ENCODE results near the gene DHDH.
"Not testable (repeated sequence)": the region's sequence is repeated elsewhere in the genome, so short reads cannot be mapped to it uniquely, and the experiment has no call there.

The DHDH gene

DNA sequence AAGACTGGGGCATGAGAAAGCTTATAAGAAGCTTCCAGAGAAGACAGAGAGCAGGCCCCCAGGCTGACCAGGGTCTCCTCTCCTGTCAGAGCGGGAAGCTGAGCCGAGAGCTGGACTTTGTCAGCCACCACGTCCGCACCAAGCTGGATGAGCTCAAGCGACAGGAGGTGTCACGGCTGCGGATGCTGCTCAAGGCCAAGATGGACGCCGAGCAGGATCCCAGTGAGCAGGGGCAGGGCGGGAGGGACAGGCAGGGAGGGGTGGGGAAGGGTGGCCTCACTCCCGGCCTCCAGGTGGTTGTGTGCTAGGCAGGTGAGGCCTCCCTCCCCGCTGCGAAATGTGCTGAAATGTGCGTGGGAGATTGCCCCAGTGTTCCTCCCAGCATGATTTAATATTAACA is 27.8 kb upstream of the DHDH start:
- no peak overlapping the region for H3K4me3 Mint-ChIP-seq
- no peak for DNase-seq (ENCODE audit: low spot score)
- H3K27ac Mint-ChIP-seq = no peak overlapping the region
- no peaks in the 10 kb centered on the region for H3K27me3 Mint-ChIP-seq (ENCODE audit: low read depth)
- H3K4me1 Mint-ChIP-seq (ENCODE audit: low read depth) = peaks cover 13% of the 10 kb centered on the region
- peaks cover 58% of the 10 kb centered on the region for H3K36me3 Mint-ChIP-seq (ENCODE audit: low read depth)
- no peaks in the 10 kb centered on the region for H3K9me3 Mint-ChIP-seq

GRCh38 chr19:48906324-48906723 is 27.2 kb upstream of the DHDH start:
- H3K4me1 Mint-ChIP-seq (ENCODE audit: low read depth) = peaks cover 8% of the 10 kb centered on the region
- no peaks in the 10 kb centered on the region for H3K9me3 Mint-ChIP-seq
- H3K27me3 Mint-ChIP-seq (ENCODE audit: low read depth) = no peaks in the 10 kb centered on the region
- H3K36me3 Mint-ChIP-seq (ENCODE audit: low read depth) = peaks cover 58% of the 10 kb centered on the region
- no peak overlapping the region for H3K27ac Mint-ChIP-seq
- H3K4me3 Mint-ChIP-seq = no peak overlapping the region
- DNase-seq (ENCODE audit: low spot score) = no peak

DNA sequence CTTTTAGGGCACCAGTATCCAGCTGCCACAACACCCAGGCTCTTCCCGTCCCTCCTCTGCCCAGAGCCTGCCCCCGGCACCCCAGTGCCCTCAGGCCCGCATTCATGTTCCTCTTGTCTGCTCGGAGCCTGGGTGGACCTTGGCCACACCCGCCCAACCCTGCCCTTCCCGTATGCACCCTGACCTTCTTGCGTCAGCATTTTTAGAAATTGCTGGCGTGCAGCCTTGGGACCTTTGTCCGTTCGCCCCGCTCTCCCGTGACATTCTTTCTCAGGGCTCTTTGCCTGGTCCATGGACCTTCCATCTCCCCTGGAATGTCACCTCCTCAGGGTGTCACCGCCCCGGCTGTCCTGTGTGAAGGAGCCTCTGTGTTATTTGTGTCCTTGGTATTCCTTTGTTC is 25.8 kb upstream of the DHDH start:
- Mint-ChIP-seq H3K4me3 (no peak overlapping the region), H3K27me3 (ENCODE audit: low read depth) (no peaks in the 10 kb centered on the region), H3K9me3 (no peaks in the 10 kb centered on the region), H3K36me3 (ENCODE audit: low read depth) (peaks cover 58% of the 10 kb centered on the region), H3K4me1 (ENCODE audit: low read depth) (peaks cover under 1% of the 10 kb centered on the region), H3K27ac (no peak overlapping the region)
- DNase-seq (ENCODE audit: low spot score) = no peak

DNA sequence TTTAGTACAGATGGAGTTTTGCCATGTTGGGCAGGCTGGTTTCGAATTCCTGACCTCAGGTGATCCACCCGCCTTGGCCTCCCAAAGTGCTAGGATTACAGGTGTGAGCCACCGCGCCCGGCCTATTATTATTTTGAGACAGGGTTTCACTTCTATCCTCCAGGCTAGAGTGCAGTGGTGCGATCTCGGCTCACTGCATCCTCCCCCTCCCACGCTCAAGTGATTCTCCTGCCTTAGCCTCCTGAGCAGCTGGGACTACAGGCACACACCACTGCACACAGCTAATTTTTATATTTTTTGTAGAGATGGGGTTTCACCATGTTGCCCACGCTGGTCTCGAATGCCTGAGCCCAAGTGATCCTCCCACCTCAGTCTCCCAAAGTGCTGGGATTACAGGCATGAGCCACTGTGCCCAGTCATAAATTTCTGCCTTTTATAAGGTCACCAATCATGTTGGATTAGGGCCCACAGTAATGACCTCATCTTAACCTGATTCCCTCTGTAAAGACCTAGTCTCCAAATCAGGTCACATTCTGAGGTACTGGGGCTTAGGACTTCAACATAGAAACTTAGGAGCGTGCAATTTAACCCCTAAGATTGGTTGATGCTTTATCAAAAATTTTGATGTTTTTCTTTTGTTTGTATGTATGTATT is 23.9 kb upstream of the DHDH start:
- peaks cover 62% of the 10 kb centered on the region for H3K36me3 Mint-ChIP-seq (ENCODE audit: low read depth)
- H3K4me3 Mint-ChIP-seq; H3K27me3 Mint-ChIP-seq (ENCODE audit: low read depth); H3K27ac Mint-ChIP-seq; H3K9me3 Mint-ChIP-seq; DNase-seq (ENCODE audit: low spot score); H3K4me1 Mint-ChIP-seq (ENCODE audit: low read depth): not testable (repeated sequence)

DNA sequence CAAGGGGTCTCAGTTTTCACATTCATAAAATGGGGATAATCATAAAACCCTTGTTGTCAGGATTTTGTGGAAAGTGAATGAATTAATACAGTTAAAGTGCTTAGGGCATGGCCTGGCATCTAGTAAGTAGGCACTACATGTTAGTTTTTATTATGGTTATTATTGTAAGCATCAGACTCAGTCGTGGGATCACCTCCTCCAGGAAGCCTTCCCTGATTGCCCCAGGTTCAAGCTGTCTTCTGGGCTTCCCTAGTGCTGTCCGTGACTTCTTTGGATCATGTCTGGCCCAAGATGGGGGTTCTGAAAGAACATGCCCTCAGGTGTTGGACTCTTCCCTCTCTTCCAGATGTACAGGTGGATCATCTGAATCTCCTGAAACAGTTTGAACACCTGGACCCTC is 22.7 kb upstream of the DHDH start:
- H3K27me3 Mint-ChIP-seq (ENCODE audit: low read depth) = no peaks in the 10 kb centered on the region
- peaks cover 55% of the 10 kb centered on the region for H3K36me3 Mint-ChIP-seq (ENCODE audit: low read depth)
- no peaks in the 10 kb centered on the region for H3K4me1 Mint-ChIP-seq (ENCODE audit: low read depth)
- no peak overlapping the region for H3K4me3 Mint-ChIP-seq
- H3K27ac Mint-ChIP-seq = no peak overlapping the region
- DNase-seq (ENCODE audit: low spot score) = no peak
- no peaks in the 10 kb centered on the region for H3K9me3 Mint-ChIP-seq

GRCh38 chr19:48913114-48913889 is 20.2 kb upstream of the DHDH start:
- H3K27me3 Mint-ChIP-seq (ENCODE audit: low read depth) = no peaks in the 10 kb centered on the region
- DNase-seq (ENCODE audit: low spot score) = no peak
- H3K27ac Mint-ChIP-seq = no peak overlapping the region
- H3K4me3 Mint-ChIP-seq = no peak overlapping the region
- no peaks in the 10 kb centered on the region for H3K9me3 Mint-ChIP-seq
- H3K36me3 Mint-ChIP-seq (ENCODE audit: low read depth) = peaks cover 51% of the 10 kb centered on the region
- H3K4me1 Mint-ChIP-seq (ENCODE audit: low read depth) = no peaks in the 10 kb centered on the region

- Mint-ChIP-seq H3K9me3 (no peaks in the 10 kb centered on the region), H3K36me3 (ENCODE audit: low read depth) (peaks cover 57% of the 10 kb centered on the region), H3K4me1 (ENCODE audit: low read depth) (peaks cover 1% of the 10 kb centered on the region), H3K4me3 (no peak overlapping the region), H3K27me3 (ENCODE audit: low read depth) (no peaks in the 10 kb centered on the region), H3K27ac (no peak overlapping the region)
- no peak for DNase-seq (ENCODE audit: low spot score)
Measured at GRCh38 chr19:48914181-48914580, 19.3 kb upstream of the DHDH start.

DNA sequence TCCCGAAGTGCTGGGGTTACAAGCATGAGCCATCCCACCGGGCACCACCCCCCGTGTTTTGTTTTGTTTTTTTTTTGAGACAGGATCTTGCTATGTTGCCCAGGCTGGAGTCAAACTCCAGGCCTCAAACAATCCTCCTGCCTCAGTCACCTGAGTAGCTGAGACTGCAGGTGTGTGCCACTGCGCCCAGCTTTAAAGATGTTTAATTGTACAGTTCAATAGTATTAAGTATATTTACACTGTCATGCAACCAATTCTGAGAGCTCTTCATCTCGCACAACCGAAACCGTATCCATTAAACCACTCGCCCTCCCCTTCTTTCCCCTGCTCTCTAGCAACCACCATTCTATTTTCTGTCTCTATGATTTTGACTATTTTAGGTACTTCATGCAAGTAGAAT is 17.7 kb upstream of the DHDH start:
- H3K4me3 Mint-ChIP-seq = no peak overlapping the region
- DNase-seq (ENCODE audit: low spot score) = no peak
- H3K27ac Mint-ChIP-seq = no peak overlapping the region
- H3K27me3 Mint-ChIP-seq (ENCODE audit: low read depth) = no peaks in the 10 kb centered on the region
- peaks cover 1% of the 10 kb centered on the region for H3K4me1 Mint-ChIP-seq (ENCODE audit: low read depth)
- H3K9me3 Mint-ChIP-seq = no peaks in the 10 kb centered on the region
- H3K36me3 Mint-ChIP-seq (ENCODE audit: low read depth) = peaks cover 49% of the 10 kb centered on the region

GRCh38 chr19:48918071-48918470 is 15.4 kb upstream of the DHDH start:
- Mint-ChIP-seq H3K27ac (no peak overlapping the region), H3K9me3 (no peaks in the 10 kb centered on the region), H3K36me3 (ENCODE audit: low read depth) (peaks cover 41% of the 10 kb centered on the region), H3K4me3 (no peak overlapping the region), H3K4me1 (ENCODE audit: low read depth) (peaks cover 1% of the 10 kb centered on the region), H3K27me3 (ENCODE audit: low read depth) (no peaks in the 10 kb centered on the region)
- DNase-seq (ENCODE audit: low spot score) = no peak

DNA sequence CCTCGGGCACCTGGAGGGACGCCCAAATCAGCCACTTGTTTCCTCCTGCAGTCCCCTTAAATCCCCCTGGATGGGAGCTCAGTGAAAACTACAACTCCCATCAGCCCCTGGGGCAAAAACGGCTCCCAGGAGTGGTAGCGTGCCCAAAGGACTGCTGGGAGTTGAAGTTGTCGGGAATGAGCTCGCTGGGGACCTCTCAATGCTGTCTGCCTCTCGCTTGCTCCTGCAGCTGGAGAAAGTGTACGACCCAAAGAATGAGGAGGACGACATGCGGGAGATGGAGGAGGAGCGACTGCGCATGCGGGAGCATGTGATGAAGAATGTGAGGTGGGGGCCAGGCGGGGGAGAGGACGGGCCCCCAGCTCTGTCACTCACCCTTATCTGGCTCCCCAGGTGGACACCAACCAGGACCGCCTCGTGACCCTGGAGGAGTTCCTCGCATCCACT is 14.7 kb upstream of the DHDH start:
- Mint-ChIP-seq H3K27me3 (ENCODE audit: low read depth) (no peaks in the 10 kb centered on the region), H3K27ac (no peak overlapping the region), H3K9me3 (no peaks in the 10 kb centered on the region), H3K36me3 (ENCODE audit: low read depth) (peaks cover 38% of the 10 kb centered on the region), H3K4me3 (no peak overlapping the region), H3K4me1 (ENCODE audit: low read depth) (peaks cover 1% of the 10 kb centered on the region)
- DNase-seq (ENCODE audit: low spot score) = no peak

DNA sequence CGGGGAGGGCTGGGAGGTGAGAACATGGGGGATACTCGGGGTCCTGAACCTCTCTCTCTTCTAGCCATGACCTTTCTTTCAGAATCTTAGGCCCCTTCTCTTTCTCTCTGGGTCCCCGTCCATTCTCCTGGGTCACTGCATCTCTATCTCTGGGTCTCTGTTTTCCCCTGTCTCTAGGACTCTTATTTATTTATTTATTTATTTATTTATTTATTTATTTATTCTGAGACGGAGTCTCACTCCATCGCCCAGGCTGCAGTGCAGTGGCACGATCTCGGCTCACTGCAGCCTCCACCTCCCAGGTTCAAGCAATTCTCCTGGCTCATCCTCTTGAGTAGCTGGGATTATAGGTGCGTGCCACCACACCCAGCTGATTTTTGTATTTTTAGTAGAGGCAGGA is 14.2 kb upstream of the DHDH start:
- peaks cover 35% of the 10 kb centered on the region for H3K36me3 Mint-ChIP-seq (ENCODE audit: low read depth)
- not testable (repeated sequence) for H3K4me1 Mint-ChIP-seq (ENCODE audit: low read depth); H3K27ac Mint-ChIP-seq; H3K27me3 Mint-ChIP-seq (ENCODE audit: low read depth); H3K4me3 Mint-ChIP-seq; DNase-seq (ENCODE audit: low spot score); H3K9me3 Mint-ChIP-seq

GRCh38 chr19:48920949-48921348 is 12.6 kb upstream of the DHDH start:
- Mint-ChIP-seq H3K4me3 (no peak overlapping the region), H3K4me1 (ENCODE audit: low read depth) (peaks cover 1% of the 10 kb centered on the region), H3K27me3 (ENCODE audit: low read depth) (no peaks in the 10 kb centered on the region), H3K27ac (no peak overlapping the region), H3K36me3 (ENCODE audit: low read depth) (peaks cover 28% of the 10 kb centered on the region), H3K9me3 (no peaks in the 10 kb centered on the region)
- DNase-seq (ENCODE audit: low spot score) = no peak

DNA sequence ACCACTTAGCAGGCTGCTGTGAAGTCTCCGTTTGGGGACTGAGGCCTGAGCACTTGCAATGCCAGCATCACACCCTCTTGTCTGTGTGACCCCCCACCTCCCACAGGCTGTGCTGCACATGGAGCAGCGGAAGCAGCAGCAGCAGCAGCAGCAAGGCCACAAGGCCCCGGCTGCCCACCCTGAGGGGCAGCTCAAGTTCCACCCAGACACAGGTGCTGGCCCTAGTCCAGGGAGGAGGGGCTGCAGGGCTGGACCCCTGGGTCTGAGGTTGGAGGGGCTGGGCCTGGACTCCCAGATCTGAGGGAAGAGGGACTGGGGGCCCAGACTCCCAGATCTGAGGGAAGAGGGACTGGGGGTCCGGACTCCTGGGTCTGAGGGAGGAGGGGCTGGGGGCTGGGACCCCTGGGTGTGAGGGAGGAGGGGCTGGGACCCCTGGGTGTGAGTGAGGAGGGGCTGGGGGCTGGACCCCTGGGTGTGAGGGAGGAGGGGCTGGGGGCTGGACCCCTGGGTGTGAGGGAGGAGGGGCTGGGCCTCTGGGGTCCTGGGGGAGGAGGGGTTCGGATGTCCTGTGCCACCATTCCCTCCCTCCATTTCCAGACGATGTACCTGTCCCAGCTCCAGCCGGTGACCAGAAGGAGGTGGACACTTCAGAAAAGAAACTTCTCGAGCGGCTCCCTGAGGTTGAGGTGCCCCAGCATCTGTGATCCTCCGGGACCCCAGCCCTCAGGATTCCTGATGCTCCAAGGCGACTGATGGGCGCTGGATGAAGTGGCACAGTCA is 11.6 kb upstream of the DHDH start:
- Mint-ChIP-seq H3K4me1 (ENCODE audit: low read depth) (peaks cover 3% of the 10 kb centered on the region), H3K27ac (no peak overlapping the region), H3K27me3 (ENCODE audit: low read depth) (no peaks in the 10 kb centered on the region), H3K36me3 (ENCODE audit: low read depth) (peaks cover 26% of the 10 kb centered on the region), H3K4me3 (no peak overlapping the region), H3K9me3 (no peaks in the 10 kb centered on the region)
- DNase-seq (ENCODE audit: low spot score) = no peak

Measured in T-helper 2 cell treated with Interferon-gamma antibody and Interleukin-4, amounts not matched to agents 5 μg/mL and 100 μg/mL, for 36 hours (primary cell).